ENCODE data around the gene COBL.

The COBL gene

DNA sequence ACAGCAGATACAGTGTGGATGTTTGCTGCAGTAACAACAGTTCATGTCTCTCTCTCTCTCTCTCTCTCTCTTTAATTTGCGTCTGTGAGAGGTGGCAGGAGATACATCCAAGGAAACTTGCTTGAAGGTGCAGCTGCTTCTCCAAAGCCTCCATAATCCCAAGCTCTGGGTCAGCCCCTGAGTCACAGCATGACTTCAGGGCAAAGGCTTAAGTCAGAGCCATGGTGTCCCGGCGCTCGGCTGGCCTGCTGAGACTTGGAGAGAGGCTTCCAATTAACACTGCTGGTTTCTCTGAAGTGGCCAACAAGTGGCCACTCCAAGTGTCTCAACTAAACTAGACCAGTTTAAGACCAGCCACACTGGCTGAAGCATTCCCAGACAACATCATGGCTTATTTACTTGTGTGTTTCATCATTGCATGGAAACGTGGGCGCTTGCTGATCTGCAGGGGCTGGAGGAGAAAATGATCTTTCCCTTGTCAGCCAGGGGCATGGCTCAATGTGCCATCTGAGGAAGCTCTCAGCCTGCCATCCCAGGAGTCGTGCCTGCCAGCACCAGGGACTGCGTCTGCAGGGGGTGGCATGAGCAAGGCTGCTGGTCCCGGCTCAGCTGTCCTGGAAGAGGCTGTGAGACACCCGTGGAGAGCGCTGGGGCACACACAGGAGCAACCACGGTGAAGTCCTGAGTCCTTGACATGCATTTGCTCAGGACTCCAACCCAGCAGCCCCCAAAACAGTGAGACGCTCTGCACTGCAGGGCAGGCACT is 254.2 kb downstream of the COBL start:
- Mint-ChIP-seq H3K9me3 (no peaks in the 10 kb centered on the region), H3K27ac (ENCODE audit: low read depth) (no peak overlapping the region), H3K36me3 (ENCODE audit: insufficient read depth) (no peaks in the 10 kb centered on the region), H3K4me3 (no peak overlapping the region), H3K4me1 (no peaks in the 10 kb centered on the region), H3K27me3 (no peaks in the 10 kb centered on the region)
- DNase-seq (ENCODE audit: low spot score in 2 of 2) = no peak
- ATAC-seq (replicated peaks; ENCODE audit: extremely low read depth, poor library complexity, severe bottlenecking) = no peak

DNA sequence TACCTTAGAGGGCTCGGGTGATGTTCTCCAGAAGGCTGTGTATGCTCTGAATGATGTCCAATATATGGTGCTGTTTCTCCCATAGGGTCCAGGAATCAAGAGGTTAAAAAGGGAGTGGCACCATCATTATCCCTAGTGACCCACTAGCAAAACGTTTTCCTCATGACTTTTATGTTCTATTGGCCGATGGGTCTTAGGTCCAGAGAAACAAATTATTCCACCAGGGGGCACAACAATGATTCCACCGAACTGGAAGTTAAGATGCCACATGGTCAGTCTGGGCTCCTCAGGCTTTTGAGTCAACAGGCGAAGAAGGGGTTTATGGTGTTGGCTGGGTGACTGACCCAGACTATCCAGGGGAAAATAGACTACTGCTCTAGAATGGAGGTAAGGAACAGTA is 256.1 kb downstream of the COBL start:
- no peaks in the 10 kb centered on the region for H3K36me3 Mint-ChIP-seq (ENCODE audit: insufficient read depth)
- no peak for DNase-seq (ENCODE audit: low spot score in 2 of 2)
- no peaks in the 10 kb centered on the region for H3K27me3 Mint-ChIP-seq
- no peak overlapping the region for H3K4me3 Mint-ChIP-seq
- no peaks in the 10 kb centered on the region for H3K9me3 Mint-ChIP-seq
- H3K4me1 Mint-ChIP-seq = no peaks in the 10 kb centered on the region
- no peak for ATAC-seq (replicated peaks; ENCODE audit: extremely low read depth, poor library complexity, severe bottlenecking)
- H3K27ac Mint-ChIP-seq (ENCODE audit: low read depth) = no peak overlapping the region

DNA sequence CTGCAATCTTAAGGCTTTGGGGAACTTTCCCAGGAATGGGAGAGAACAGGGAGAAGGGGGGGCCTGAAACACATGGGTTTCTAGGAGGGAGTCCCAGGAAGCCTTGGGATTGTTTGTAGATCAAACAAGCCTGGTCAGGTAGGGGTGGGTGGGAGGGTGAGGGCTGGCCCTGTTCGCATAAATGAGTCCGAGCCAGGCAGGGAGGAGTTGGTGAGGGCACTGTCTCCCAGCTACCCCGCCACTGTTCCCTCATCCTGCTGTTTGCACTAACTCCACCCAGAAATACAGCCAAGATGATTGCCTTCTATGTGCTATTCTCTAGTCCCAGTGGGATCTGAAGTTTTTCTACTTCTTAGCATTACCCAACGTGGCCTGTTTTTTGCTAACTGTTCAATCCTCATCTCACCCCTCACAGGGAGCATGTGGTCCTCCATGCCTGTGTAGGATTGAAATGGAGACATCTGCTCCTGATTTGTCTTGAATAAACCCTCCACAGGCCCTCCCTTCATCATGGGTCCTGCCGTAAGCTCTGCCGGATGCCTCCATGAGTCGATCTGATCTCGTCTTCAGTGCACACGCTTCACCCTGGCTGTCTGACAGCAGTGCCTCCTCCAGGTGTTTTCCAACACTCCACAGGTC is 257.0 kb downstream of the COBL start:
- H3K27me3 Mint-ChIP-seq = peaks cover 6% of the 10 kb centered on the region
- H3K36me3 Mint-ChIP-seq (ENCODE audit: insufficient read depth) = no peaks in the 10 kb centered on the region
- ATAC-seq (replicated peaks; ENCODE audit: extremely low read depth, poor library complexity, severe bottlenecking) = no peak
- no peak overlapping the region for H3K4me3 Mint-ChIP-seq
- H3K4me1 Mint-ChIP-seq = no peaks in the 10 kb centered on the region
- H3K9me3 Mint-ChIP-seq = no peaks in the 10 kb centered on the region
- H3K27ac Mint-ChIP-seq (ENCODE audit: low read depth) = no peak overlapping the region
- no peak for DNase-seq (ENCODE audit: low spot score in 2 of 2)

DNA sequence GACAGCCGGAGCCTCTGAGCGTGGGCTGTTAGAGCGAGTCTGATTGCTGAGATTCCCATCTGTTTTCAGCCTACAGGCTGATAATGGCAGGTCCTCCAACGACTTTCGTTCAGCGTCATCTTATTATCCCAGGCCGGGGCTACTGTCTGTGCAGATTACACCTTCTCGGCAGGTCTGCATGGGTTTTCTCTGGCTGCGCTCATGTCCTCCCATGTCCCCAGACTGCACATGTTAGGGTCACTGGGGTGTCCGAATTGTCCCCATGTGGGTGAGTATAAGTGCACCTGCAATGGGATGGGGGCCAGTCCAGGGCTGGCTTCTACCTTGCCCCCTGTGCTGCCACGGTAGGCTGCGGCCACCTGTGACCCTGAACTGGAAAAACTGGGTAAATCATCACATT is 257.8 kb downstream of the COBL start:
- H3K9me3 Mint-ChIP-seq = no peaks in the 10 kb centered on the region
- H3K27ac Mint-ChIP-seq (ENCODE audit: low read depth) = no peak overlapping the region
- no peak overlapping the region for H3K4me3 Mint-ChIP-seq

DNA sequence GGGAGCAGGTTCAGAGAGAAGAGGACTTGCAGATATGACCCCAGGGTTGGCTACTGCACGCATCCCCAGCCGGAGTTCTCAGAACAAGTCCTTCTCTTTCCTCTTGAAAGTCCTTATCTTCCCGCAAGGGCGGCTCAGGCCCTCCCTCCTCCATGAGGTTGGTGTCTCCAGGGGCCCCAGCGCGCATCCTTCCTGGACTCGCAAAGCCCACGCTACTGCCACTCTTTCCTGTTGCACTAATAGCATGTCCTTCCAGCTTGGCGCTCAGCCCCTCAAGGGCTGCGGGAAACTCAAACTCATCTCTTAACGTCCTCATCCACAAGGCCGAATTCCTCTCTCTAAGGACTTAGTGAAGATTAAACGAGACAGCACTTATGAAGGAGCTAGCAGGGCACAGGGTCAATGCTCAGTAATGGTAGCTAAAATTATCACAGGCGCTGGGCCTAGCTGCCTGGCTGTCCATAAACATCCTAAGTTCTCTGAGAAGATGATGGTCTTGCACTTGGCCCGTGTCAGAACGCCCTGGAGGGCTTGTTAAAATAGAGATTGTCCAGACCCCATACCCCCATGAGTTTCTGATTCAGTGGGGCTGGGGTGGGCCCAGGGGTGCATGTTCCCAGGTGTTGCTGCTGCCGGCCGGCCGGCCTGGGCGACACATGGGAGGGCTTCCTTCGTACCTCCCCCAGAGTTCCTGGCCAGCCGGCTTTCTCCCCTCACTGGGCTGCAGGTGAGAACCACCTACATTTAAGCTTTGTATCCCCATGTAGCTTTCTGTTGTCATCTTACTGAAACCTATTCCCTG is 261.4 kb downstream of the COBL start:
- Mint-ChIP-seq H3K4me3 (no peak overlapping the region), H3K4me1 (no peaks in the 10 kb centered on the region), H3K36me3 (ENCODE audit: insufficient read depth) (no peaks in the 10 kb centered on the region), H3K27ac (ENCODE audit: low read depth) (no peak overlapping the region), H3K9me3 (no peaks in the 10 kb centered on the region), H3K27me3 (peaks cover 14% of the 10 kb centered on the region)
- ATAC-seq (replicated peaks; ENCODE audit: extremely low read depth, poor library complexity, severe bottlenecking) (no peak), DNase-seq (ENCODE audit: low spot score in 2 of 2) (no peak)

More for the DNA sequence above, 257.8 kb downstream of the COBL start:
- no peaks in the 10 kb centered on the region for H3K36me3 Mint-ChIP-seq (ENCODE audit: insufficient read depth)
- no peak for DNase-seq (ENCODE audit: low spot score in 2 of 2)
- H3K27me3 Mint-ChIP-seq = peaks cover 14% of the 10 kb centered on the region
- H3K4me1 Mint-ChIP-seq = no peaks in the 10 kb centered on the region
- ATAC-seq (replicated peaks; ENCODE audit: extremely low read depth, poor library complexity, severe bottlenecking) = no peak

DNA sequence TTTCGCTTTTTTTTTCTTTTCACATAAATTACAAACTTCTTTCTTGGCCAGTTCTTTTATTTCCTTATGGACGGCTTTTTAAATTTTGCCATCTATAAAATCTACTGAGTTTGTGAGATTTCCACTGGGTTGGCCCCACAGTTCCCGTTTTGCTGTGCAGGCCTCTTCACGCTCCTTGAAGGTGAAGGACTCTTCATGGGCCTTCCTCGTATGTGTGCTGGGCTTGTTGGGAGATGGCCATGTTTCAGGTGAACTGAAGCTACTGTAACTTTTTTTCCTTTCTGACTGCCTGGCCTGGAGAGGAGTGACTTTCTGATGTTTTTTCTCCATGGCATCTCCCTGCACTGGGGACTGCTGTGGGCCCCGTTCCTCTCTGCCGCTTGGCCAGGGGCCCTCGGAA is 262.4 kb downstream of the COBL start:
- H3K4me3 Mint-ChIP-seq = no peak overlapping the region
- H3K9me3 Mint-ChIP-seq = no peaks in the 10 kb centered on the region
- no peak overlapping the region for H3K27ac Mint-ChIP-seq (ENCODE audit: low read depth)
- no peak for DNase-seq (ENCODE audit: low spot score in 2 of 2)
- peaks cover 21% of the 10 kb centered on the region for H3K27me3 Mint-ChIP-seq
- H3K4me1 Mint-ChIP-seq = no peaks in the 10 kb centered on the region
- H3K36me3 Mint-ChIP-seq (ENCODE audit: insufficient read depth) = no peaks in the 10 kb centered on the region
- no peak for ATAC-seq (replicated peaks; ENCODE audit: extremely low read depth, poor library complexity, severe bottlenecking)

DNA sequence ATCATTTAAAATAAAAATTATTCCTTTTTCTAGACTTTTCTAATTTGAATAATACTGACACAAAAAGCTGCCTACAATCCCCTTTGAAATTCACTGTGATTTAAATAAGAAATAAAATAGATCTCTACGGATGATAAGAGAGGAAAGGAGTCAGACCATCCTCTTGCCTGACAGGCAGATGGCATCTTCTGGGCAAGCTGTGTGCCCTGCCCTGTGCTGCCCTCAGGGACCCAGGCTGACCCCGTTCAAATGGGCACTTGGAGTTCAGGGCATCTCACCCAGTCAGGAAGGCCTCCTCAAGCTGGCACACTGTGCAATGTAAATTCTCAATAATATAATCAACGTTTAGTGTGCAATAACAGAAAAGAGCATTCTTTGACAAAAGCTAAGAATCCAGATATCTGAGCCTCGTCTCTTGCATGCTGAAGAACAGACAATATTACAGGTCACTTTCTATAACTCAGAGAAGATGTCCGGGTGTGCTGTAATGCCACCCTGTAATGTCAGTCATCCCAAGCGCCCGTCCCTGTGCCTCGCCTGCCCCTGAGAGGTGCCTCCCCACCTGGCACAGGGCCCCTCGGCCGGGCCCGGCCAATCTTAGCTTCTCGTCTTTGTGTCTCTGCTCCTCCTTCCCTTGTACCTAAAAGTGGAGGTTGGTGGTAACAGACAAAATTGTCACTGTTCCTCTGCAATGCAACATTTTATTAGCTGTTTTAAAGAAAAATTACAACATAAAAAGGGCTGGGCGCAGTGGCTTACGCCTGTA is 263.3 kb downstream of the COBL start:
- Mint-ChIP-seq H3K36me3 (ENCODE audit: insufficient read depth) (no peaks in the 10 kb centered on the region), H3K4me3 (no peak overlapping the region), H3K4me1 (no peaks in the 10 kb centered on the region), H3K9me3 (no peaks in the 10 kb centered on the region), H3K27me3 (peaks cover 26% of the 10 kb centered on the region), H3K27ac (ENCODE audit: low read depth) (no peak overlapping the region)
- ATAC-seq (replicated peaks; ENCODE audit: extremely low read depth, poor library complexity, severe bottlenecking) (no peak), DNase-seq (ENCODE audit: low spot score in 2 of 2) (no peak)

DNA sequence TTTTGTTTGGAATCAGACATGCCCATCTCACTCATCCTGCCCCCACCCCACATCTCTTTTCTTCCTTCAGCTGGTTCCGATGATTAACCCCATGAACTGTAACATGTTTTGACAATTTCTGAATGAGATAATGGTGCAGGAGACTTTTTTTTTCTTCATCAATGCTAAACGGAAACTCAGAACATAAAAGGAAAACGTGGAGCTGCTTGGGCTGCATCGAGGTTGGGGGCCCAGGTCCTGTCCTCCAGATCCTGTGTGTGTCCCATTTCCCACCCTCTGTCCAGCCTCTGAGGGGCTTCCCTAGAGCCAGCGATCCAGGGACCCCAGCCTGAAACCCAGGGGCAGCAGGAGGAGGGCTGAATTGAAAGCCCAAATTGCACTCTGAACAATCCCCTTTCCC is 270.1 kb downstream of the COBL start:
- Mint-ChIP-seq H3K27me3 (peaks cover 20% of the 10 kb centered on the region), H3K4me3 (no peak overlapping the region), H3K36me3 (ENCODE audit: insufficient read depth) (no peaks in the 10 kb centered on the region), H3K9me3 (no peaks in the 10 kb centered on the region), H3K4me1 (no peaks in the 10 kb centered on the region), H3K27ac (ENCODE audit: low read depth) (no peak overlapping the region)
- no peak for ATAC-seq (replicated peaks; ENCODE audit: extremely low read depth, poor library complexity, severe bottlenecking)
- DNase-seq (ENCODE audit: low spot score in 2 of 2) = no peak

DNA sequence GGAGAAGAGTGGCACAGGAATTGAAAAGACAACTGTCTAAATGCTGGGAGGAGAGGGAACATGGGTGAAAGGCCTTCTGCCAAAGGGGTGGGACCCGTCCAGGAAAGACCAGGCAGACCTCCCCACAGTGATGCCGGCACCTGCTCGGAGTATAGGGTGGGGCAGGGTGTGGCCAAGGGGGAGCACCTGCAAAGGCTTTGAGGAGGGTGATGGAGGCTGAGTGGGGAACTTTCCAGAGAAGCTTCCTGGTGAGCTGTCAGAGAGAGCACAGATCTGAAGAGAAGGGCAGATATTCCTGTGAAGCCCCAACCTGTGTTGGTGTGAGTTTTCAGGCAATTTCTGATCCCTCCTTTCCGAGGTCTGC is 270.5 kb downstream of the COBL start:
- no peaks in the 10 kb centered on the region for H3K4me1 Mint-ChIP-seq
- no peak for ATAC-seq (replicated peaks; ENCODE audit: extremely low read depth, poor library complexity, severe bottlenecking)

DNA sequence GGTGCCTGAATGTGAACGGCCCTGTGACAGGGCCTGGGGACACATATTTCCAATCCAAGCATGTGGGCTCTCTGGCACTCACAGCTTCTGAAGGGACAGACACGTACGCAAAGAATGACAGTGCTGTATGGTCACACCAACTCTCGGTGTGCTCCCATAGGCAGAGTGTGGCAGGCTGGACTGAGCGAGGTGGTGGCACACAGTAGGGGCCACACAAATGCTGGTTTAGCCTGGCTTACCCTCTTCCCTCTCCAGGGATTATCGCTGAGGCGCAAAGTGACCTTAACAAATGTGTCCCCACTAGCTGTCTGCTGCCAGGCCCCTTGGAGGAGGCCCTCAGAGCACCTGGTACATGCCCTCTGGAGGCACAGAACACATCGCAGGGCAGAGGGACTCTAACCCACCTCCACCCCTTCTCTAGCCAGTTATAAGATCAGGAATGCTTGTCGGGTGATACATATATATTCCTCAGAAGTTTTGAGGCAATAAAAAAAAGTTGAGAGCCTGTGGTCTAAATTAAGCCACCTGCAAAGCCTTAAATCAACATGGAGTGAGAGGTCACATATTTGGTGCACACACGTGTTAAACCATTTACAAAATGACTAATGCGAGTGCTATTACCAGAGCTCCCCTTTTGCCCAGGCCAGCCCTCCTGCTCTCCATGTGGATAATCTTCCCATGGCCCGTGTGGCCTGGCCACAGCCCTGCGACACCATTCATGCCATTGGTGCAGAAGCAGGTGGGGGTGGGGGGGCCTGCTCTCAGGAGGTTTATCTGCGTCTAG is 271.1 kb downstream of the COBL start:
- peaks cover 20% of the 10 kb centered on the region for H3K27me3 Mint-ChIP-seq
- H3K27ac Mint-ChIP-seq (ENCODE audit: low read depth) = no peak overlapping the region
- H3K36me3 Mint-ChIP-seq (ENCODE audit: insufficient read depth) = no peaks in the 10 kb centered on the region
- no peaks in the 10 kb centered on the region for H3K9me3 Mint-ChIP-seq
- H3K4me3 Mint-ChIP-seq = no peak overlapping the region
- H3K4me1 Mint-ChIP-seq = no peaks in the 10 kb centered on the region
- ATAC-seq (replicated peaks; ENCODE audit: extremely low read depth, poor library complexity, severe bottlenecking) (no peak), DNase-seq (ENCODE audit: low spot score in 2 of 2) (no peak)

More for the DNA sequence above, 270.5 kb downstream of the COBL start:
- no peaks in the 10 kb centered on the region for H3K36me3 Mint-ChIP-seq (ENCODE audit: insufficient read depth)
- no peak overlapping the region for H3K4me3 Mint-ChIP-seq
- H3K9me3 Mint-ChIP-seq = no peaks in the 10 kb centered on the region
- no peak for DNase-seq (ENCODE audit: low spot score in 2 of 2)
- peaks cover 20% of the 10 kb centered on the region for H3K27me3 Mint-ChIP-seq
- no peak overlapping the region for H3K27ac Mint-ChIP-seq (ENCODE audit: low read depth)

DNA sequence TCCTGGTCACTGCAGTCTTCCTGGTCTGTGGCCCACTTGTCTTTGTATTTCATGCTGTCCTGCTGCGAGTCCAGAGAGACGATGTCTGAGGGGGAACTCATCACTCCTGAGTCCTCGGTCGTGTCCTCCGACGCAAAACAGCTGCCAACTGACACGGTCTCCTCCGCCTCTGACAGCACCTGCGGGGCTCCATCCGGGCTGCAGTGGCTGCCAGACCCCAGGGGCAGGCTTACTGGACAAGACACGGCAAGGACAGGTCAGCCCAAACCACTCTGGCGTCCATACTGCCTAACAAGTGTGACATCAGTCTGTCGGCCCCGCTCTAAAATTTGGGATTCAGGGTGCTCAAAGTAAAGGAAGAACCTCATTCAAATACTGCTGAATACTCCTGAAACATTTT is 273.1 kb downstream of the COBL start:
- no peaks in the 10 kb centered on the region for H3K4me1 Mint-ChIP-seq
- peaks cover 23% of the 10 kb centered on the region for H3K27me3 Mint-ChIP-seq
- H3K4me3 Mint-ChIP-seq = no peak overlapping the region
- ATAC-seq (replicated peaks; ENCODE audit: extremely low read depth, poor library complexity, severe bottlenecking) = no peak
- no peak overlapping the region for H3K27ac Mint-ChIP-seq (ENCODE audit: low read depth)
- H3K9me3 Mint-ChIP-seq = no peaks in the 10 kb centered on the region
- no peak for DNase-seq (ENCODE audit: low spot score in 2 of 2)
- no peaks in the 10 kb centered on the region for H3K36me3 Mint-ChIP-seq (ENCODE audit: insufficient read depth)

DNA sequence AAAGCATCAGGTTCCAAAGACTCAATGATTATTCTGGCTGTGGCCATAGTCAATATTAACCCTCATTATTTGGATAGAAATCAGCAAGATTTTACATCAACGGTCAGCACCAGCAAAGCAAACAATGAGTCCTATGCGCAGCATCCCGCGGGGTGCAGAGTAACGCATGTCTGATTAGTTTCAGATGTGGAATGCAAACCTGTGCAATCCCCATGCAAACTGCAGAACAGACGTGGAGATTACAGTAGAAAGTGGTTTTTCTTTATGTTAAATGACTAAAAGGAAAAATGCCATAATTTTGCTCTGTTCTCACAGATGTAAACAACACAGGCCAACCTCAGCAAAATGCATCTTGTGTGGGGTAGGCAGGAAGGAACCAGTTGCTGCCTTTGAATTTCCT is 275.8 kb downstream of the COBL start:
- Mint-ChIP-seq H3K27me3 (peaks cover 26% of the 10 kb centered on the region), H3K4me1 (no peaks in the 10 kb centered on the region), H3K36me3 (ENCODE audit: insufficient read depth) (no peaks in the 10 kb centered on the region), H3K27ac (ENCODE audit: low read depth) (no peak overlapping the region), H3K9me3 (no peaks in the 10 kb centered on the region), H3K4me3 (no peak overlapping the region)
- no peak for ATAC-seq (replicated peaks; ENCODE audit: extremely low read depth, poor library complexity, severe bottlenecking)
- no peak for DNase-seq (ENCODE audit: low spot score in 2 of 2)
